GM12872 (cell line): ENCODE results near the gene PGM3.

ENCODE experiments used
- CTCF ChIP-seq: IDR thresholded peaks from 3 replicates; pipeline ENCODE4 v1.5.1; 2011; ENCODE audit warnings: low read depth, mild to moderate bottlenecking, low read length, moderate library complexity; ENCODE audit not compliant: insufficient read depth

PGM3 gene

GRCh38 chr6:83193747-83194566, 892 bp upstream of the PGM3 start:
- TF ChIP-seq CTCF, result no peak

- no peak for TF ChIP-seq CTCF
These were observed 609 bp downstream of the PGM3 start for GRCh38 chr6:83192456-83192855.

GRCh38 chr6:83190626-83191025, 2.4 kb downstream of the PGM3 start:
- no peak for TF ChIP-seq CTCF

DNA sequence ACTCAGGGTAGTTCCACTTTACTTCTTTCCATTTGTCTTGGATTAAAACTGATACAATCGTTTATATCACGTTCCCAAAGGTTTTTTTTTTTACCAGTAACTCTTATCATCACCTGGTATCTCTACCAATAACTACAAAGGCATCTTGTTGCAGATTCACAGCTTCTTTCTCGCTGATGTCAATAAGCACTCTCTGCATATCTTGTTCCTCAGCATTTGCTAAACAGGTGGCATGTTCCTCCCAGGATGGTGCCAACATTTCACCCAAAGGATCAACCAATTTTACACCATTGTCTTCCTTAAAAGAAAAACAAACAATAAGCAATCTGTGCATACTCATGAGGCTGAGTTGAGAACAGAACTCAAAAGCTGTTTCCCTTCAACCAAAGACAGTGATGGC, 4.6 kb downstream of the PGM3 start:
- TF ChIP-seq CTCF, result no peak

- TF ChIP-seq CTCF, result no peak
These were observed 8.0 kb downstream of the PGM3 start for GRCh38 chr6:83185096-83185495.

GRCh38 chr6:83183082-83183828, 9.8 kb downstream of the PGM3 start:
- no peak for TF ChIP-seq CTCF

GRCh38 chr6:83182114-83182513, 11.0 kb downstream of the PGM3 start:
- no peak for TF ChIP-seq CTCF
